Activated CD8-positive, alpha-beta memory T cell treated with anti-CD3 and anti-CD28 coated beads, Interleukin-2, amount 10 ng/mL, durations not matched to agents 7 days and 5 days (primary cell): ENCODE data around the gene CFAP77. TPM values are rescaled to one million over a fixed set of nuclear protein-coding genes. Genes with fewer than 3 reads are reported as not detected.

Source experiments
- ATAC-seq: fragments of 150-1000 bp; cut with Tn5 transposase; one replicate; pipeline ENCODE4 v1.10.0; 2021; ENCODE audit warnings: moderate library complexity
- CTCF ChIA-PET: fragments of 350-600 bp; sonication (Branson Sonifier 250); formaldehyde crosslinking; loops from one replicate; lab custom pipeline; 2021; ENCODE audit warnings: antibody characterized with exemption; lab: Charles Lee
- DNase-seq: peaks from one replicate; pipeline ENCODE4 v3.0.0-alpha.2; 2020
- H3K27ac Mint-ChIP-seq: one replicate; pipeline ENCODE4 v1.8.0; 2021; ENCODE audit warnings: mild to moderate bottlenecking, mixed read lengths
- H3K27me3 Mint-ChIP-seq: one replicate; pipeline ENCODE4 v1.8.0; 2021; ENCODE audit warnings: mixed read lengths
- H3K36me3 Mint-ChIP-seq: one replicate; pipeline ENCODE4 v1.8.0; 2021; ENCODE audit warnings: mild to moderate bottlenecking, mixed read lengths
- H3K4me1 Mint-ChIP-seq: one replicate; pipeline ENCODE4 v1.8.0; 2021; ENCODE audit warnings: mixed read lengths
- H3K4me3 Mint-ChIP-seq: one replicate; pipeline ENCODE4 v1.8.0; 2021; ENCODE audit warnings: mild to moderate bottlenecking, moderate library complexity, mixed read lengths
- H3K9me3 Mint-ChIP-seq: one replicate; pipeline ENCODE4 v1.8.0; 2022; ENCODE audit warnings: low read depth, mixed read lengths
- total RNA-seq, 2 experiments: library from RNA; stranded (reverse); gene quantifications; one replicate each; pipeline ENCODE4 v1.2.3, GENCODE V29; 2021

Gene CFAP77
- total RNA-seq, 2 experiments from 2014 or later = not detected

DNA sequence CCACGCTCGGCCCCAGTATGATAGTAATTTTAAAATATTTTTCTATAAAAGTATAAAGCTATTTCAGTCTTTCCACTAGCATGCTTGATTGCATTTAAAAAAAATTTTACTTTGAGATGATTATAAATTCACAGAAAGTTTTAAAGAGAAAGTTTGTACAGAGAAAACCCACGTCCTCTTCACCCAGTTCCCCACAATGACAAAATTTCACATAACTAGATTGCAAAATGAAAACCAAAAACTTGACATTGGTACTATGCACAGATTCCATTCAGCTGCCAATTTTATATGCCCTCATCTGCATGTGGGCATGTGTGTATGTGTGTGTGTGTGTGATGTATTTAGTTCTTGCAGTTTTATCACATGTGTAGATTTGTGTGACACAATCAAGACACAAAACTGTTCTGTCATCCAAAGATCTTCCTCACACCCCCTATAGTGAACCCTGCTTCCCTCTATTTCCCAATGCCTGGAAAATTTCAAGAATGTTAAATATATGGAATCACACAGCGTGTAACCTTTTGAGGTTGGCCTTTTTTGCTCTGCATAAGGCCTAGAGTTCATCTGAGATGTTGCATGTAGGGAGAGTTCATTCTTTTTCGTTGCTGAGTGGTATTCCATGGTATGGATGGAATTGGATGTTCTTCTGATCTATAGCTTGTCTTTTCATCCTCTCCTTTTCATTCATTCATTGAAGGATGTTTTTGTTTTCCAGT, 115.5 kb downstream of the CFAP77 start:
- no peaks in the 10 kb centered on the region for H3K9me3 Mint-ChIP-seq
- CTCF ChIA-PET = no interaction called here
- H3K4me1 Mint-ChIP-seq = peaks cover 2% of the 10 kb centered on the region
- peaks cover 11% of the 10 kb centered on the region for H3K27me3 Mint-ChIP-seq
- DNase-seq (no peak), ATAC-seq (no peak)
- H3K36me3 Mint-ChIP-seq = no peaks in the 10 kb centered on the region
- H3K4me3 Mint-ChIP-seq = no peak overlapping the region
- no peak overlapping the region for H3K27ac Mint-ChIP-seq

DNA sequence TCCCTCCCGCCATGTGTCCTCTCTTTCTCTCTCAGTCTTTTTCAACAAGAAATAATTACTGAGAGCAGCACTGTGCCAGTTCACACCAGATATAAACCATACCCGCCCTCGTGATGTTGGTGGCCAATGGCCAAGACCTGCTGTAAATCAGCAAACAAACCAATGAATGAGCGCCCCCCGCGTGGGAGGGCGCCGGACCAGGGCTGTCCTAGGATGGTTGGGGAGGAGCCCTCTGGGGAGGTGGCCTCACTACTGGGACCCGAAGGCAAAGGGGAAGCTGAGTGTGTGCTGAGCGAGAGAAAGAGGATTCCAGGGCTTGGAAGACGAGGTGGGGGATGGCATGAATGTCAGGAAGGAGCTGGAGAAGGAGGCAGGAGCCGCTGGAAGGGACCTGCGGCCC, 121.2 kb downstream of the CFAP77 start:
- Mint-ChIP-seq H3K27me3 (peaks cover 20% of the 10 kb centered on the region), H3K4me1 (peaks cover 5% of the 10 kb centered on the region), H3K27ac (no peak overlapping the region), H3K9me3 (no peaks in the 10 kb centered on the region), H3K4me3 (no peak overlapping the region), H3K36me3 (no peaks in the 10 kb centered on the region)
- CTCF ChIA-PET = no interaction called here
- DNase-seq (no peak), ATAC-seq (no peak)

DNA sequence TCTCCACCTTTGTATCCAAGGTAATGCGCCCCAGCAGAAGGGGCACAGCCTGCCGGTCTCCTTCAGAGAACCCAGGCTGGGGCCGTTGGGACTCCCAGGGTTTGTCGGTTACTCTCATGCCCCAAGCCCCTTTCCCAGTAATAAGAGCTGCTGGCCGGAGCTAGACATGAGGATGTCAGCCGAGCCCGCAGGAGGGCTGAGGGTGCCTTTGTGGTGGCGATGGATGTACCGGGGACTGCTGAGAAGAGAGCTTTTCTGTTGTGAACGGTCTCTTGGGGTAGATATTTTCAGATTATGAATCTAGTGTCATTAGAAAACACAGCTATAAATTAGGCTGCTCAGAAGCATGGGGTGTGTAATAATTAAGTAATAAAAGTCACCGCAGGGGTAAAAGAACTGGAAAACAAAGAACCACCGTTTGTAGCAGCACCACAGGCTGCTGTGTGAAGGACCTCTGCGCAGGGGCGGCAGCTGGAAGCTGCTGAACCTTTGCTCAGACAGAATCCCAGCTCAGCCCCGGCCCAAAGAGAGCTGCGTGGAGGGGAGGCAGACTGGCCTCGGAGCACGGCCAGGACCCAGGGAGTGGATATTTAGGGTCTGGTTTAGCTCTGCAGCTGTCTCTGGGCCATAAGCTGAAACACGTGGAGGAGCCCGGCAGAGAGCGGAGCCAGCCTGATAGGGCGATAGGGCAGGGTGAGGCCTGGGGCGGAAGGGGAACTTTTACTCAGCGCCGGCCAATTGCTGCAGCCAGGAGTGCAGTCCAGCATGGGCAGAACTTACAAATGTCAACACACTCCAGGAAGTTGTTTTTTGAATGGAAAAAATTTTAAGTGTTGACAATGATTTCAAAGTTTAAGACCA, 121.9 kb downstream of the CFAP77 start:
- DNase-seq (no peak), ATAC-seq (no peak)
- CTCF ChIA-PET = no interaction called here
- no peaks in the 10 kb centered on the region for H3K36me3 Mint-ChIP-seq
- no peaks in the 10 kb centered on the region for H3K9me3 Mint-ChIP-seq
- peaks cover 23% of the 10 kb centered on the region for H3K27me3 Mint-ChIP-seq
- H3K27ac Mint-ChIP-seq = no peak overlapping the region
- H3K4me3 Mint-ChIP-seq = no peak overlapping the region
- H3K4me1 Mint-ChIP-seq = peaks cover 5% of the 10 kb centered on the region

- ATAC-seq (no peak), DNase-seq (no peak)
- H3K4me3 Mint-ChIP-seq = no peak overlapping the region
- peaks cover 23% of the 10 kb centered on the region for H3K27me3 Mint-ChIP-seq
- peaks cover 5% of the 10 kb centered on the region for H3K4me1 Mint-ChIP-seq
- no peaks in the 10 kb centered on the region for H3K9me3 Mint-ChIP-seq
- no peaks in the 10 kb centered on the region for H3K36me3 Mint-ChIP-seq
- H3K27ac Mint-ChIP-seq = no peak overlapping the region
- CTCF ChIA-PET = no interaction called here
Measured at GRCh38 chr9:132534832-132535231, 124.8 kb downstream of the CFAP77 start.

DNA sequence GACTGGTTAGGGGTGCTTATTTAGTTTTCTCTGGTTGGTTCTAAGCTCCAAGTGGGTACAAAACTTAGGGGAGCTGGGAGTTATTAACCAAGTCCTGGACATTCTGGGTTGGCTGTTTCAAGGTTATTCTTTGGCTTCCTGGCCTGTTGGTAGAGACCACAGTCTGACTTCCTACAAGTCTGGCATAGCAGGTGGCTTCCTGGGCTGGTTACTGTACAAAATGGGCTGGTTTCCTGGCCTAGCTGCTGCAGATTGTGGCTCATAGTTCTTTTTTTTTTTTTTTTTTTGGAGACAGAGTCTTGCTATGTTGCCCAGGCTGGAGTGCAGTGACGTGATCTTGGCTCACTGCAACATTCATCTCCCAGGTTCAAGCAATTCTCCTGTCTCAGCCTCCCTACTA, 126.1 kb downstream of the CFAP77 start:
- H3K4me1 Mint-ChIP-seq = peaks cover 5% of the 10 kb centered on the region
- peaks cover 15% of the 10 kb centered on the region for H3K27me3 Mint-ChIP-seq
- no peaks in the 10 kb centered on the region for H3K9me3 Mint-ChIP-seq
- CTCF ChIA-PET = no interaction called here
- H3K27ac Mint-ChIP-seq = no peak overlapping the region
- no peak overlapping the region for H3K4me3 Mint-ChIP-seq
- ATAC-seq (no peak), DNase-seq (no peak)
- H3K36me3 Mint-ChIP-seq = no peaks in the 10 kb centered on the region

DNA sequence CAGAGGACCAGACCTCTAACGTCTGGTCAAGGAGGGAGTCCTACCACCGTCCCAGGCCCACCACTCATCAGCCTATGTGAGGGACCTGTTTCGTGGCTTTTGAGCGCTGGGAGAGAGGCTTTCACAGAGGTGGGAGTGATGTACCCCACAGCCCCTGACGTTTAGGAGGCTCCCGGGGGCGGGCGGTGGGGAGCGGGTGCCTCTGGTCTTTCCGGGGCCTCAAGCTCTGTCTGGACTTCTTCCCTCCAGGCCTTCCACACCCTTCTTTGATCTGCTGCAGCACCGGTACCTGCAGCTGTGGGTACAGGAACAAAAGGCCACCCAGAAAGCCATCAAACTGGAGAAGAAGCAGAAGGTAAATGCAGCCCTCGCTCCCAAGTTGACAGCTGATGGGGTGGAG, 127.3 kb downstream of the CFAP77 start:
- Mint-ChIP-seq H3K4me1 (peaks cover 5% of the 10 kb centered on the region), H3K27ac (no peak overlapping the region), H3K4me3 (no peak overlapping the region), H3K9me3 (no peaks in the 10 kb centered on the region), H3K27me3 (peaks cover 6% of the 10 kb centered on the region), H3K36me3 (no peaks in the 10 kb centered on the region)
- CTCF ChIA-PET = interaction anchor here (2.1 kb wide), 1 partner anchor 37 kb away, joined by 8 read pairs; no protein-coding TSS in a partner anchor
- DNase-seq (no peak), ATAC-seq (no peak)

GRCh38 chr9:132538071-132538470, 128.1 kb downstream of the CFAP77 start:
- Mint-ChIP-seq H3K27ac (no peak overlapping the region), H3K4me3 (no peak overlapping the region), H3K4me1 (peaks cover 5% of the 10 kb centered on the region), H3K9me3 (no peaks in the 10 kb centered on the region), H3K36me3 (no peaks in the 10 kb centered on the region), H3K27me3 (peaks cover 6% of the 10 kb centered on the region)
- ATAC-seq (no peak), DNase-seq (no peak)
- CTCF ChIA-PET = interaction anchor here (2.1 kb wide), 1 partner anchor 37 kb away, joined by 8 read pairs; no protein-coding TSS in a partner anchor

GRCh38 chr9:132539096-132539495, 129.1 kb downstream of the CFAP77 start:
- CTCF ChIA-PET = interaction anchor here (2.1 kb wide), 1 partner anchor 36 kb away, joined by 8 read pairs; no protein-coding TSS in a partner anchor
- DNase-seq = no peak
- ATAC-seq = no peak
- peaks cover 10% of the 10 kb centered on the region for H3K27me3 Mint-ChIP-seq
- H3K27ac Mint-ChIP-seq = no peak overlapping the region
- no peaks in the 10 kb centered on the region for H3K9me3 Mint-ChIP-seq
- H3K4me3 Mint-ChIP-seq = no peak overlapping the region
- H3K4me1 Mint-ChIP-seq = peaks cover 5% of the 10 kb centered on the region
- no peaks in the 10 kb centered on the region for H3K36me3 Mint-ChIP-seq

DNA sequence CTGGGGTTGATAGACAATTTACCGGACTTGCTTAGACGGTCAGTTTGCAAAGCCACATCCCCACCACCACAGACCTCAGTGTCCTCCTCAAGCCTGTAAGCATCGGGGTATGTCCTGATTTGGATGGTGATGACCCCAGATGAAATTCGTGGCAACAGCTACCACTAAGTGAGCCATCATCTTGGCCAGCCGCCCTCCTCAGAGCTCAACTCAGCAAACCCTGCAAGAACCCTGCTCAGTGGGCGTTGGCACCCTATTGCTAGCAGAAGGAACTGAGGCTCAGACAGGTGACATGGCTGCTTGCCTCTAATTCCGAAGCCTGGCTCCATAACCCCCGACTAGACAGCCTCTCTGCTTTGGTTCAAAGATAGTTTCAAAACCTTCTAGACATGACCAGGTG, 131.0 kb downstream of the CFAP77 start:
- no peaks in the 10 kb centered on the region for H3K9me3 Mint-ChIP-seq
- no peak overlapping the region for H3K27ac Mint-ChIP-seq
- no peaks in the 10 kb centered on the region for H3K36me3 Mint-ChIP-seq
- CTCF ChIA-PET = no interaction called here
- ATAC-seq (no peak), DNase-seq (no peak)
- peaks cover 1% of the 10 kb centered on the region for H3K4me1 Mint-ChIP-seq
- no peak overlapping the region for H3K4me3 Mint-ChIP-seq
- H3K27me3 Mint-ChIP-seq = peaks cover 16% of the 10 kb centered on the region

- DNase-seq (no peak), ATAC-seq (no peak)
- Mint-ChIP-seq H3K36me3 (no peaks in the 10 kb centered on the region), H3K4me1 (no peaks in the 10 kb centered on the region), H3K27ac (no peak overlapping the region), H3K9me3 (no peaks in the 10 kb centered on the region), H3K4me3 (no peak overlapping the region), H3K27me3 (peaks cover 24% of the 10 kb centered on the region)
- CTCF ChIA-PET = no interaction called here
Measured at GRCh38 chr9:132541870-132542830, 132.1 kb downstream of the CFAP77 start.

DNA sequence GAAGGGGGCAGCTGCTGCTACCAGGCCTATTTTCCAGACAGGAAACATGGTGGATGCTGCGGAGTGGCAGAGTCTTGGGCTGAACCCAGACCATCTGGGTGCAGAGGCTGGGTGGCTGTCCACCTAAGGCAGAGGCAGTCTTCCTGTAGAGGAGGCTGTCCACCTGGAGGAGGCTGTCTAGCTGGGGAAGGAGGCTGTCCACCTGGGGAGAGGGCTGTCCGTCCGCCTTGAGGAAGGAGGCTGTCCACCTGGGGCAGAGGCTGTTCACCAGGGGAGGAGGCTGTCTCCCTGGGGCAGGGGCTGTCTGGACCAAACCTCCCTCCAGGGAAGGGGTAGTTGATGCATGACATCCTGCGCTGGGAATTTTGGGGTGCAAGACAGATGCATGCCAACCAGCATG, 133.2 kb downstream of the CFAP77 start:
- no peaks in the 10 kb centered on the region for H3K4me1 Mint-ChIP-seq
- no peak overlapping the region for H3K4me3 Mint-ChIP-seq
- no peaks in the 10 kb centered on the region for H3K36me3 Mint-ChIP-seq
- H3K9me3 Mint-ChIP-seq = no peaks in the 10 kb centered on the region
- no peak overlapping the region for H3K27ac Mint-ChIP-seq
- DNase-seq (no peak), ATAC-seq (no peak)
- CTCF ChIA-PET = no interaction called here
- peaks cover 31% of the 10 kb centered on the region for H3K27me3 Mint-ChIP-seq

GRCh38 chr9:132543960-132544359, 133.9 kb downstream of the CFAP77 start:
- CTCF ChIA-PET = no interaction called here
- H3K27ac Mint-ChIP-seq = no peak overlapping the region
- H3K36me3 Mint-ChIP-seq = no peaks in the 10 kb centered on the region
- DNase-seq (no peak), ATAC-seq (no peak)
- no peak overlapping the region for H3K4me3 Mint-ChIP-seq
- no peaks in the 10 kb centered on the region for H3K9me3 Mint-ChIP-seq
- H3K27me3 Mint-ChIP-seq = peaks cover 31% of the 10 kb centered on the region
- no peaks in the 10 kb centered on the region for H3K4me1 Mint-ChIP-seq

- Mint-ChIP-seq H3K36me3 (no peaks in the 10 kb centered on the region), H3K4me1 (no peaks in the 10 kb centered on the region), H3K27me3 (peaks cover 35% of the 10 kb centered on the region), H3K27ac (no peak overlapping the region), H3K4me3 (no peak overlapping the region), H3K9me3 (no peaks in the 10 kb centered on the region)
- ATAC-seq = no peak
- CTCF ChIA-PET = no interaction called here
- no peak for DNase-seq
Measured at GRCh38 chr9:132545578-132545977, 135.6 kb downstream of the CFAP77 start.
